A673 (cell line): ENCODE data around the gene ATG2B. TPM values are rescaled to one million over a fixed set of nuclear protein-coding genes. Genes with fewer than 3 reads are reported as not detected.

ENCODE experiments used
- BruUV-seq: library from RNA; stranded (reverse); fragments of 400-500 nt; replicated peaks from 2 replicates; lab custom pipeline; 2021; lab: Mats Ljungman, UMichigan
- CTCF ChIA-PET: fragments of 300-600 bp; sonication (Branson Sonifier 250); formaldehyde crosslinking; loops from one replicate; lab custom pipeline; 2022; ENCODE audit warnings: antibody characterized with exemption; lab: Charles Lee
- POLR2A ChIA-PET: fragments of 300-600 bp; sonication (Branson Sonifier 250); formaldehyde crosslinking; loops from one replicate; lab custom pipeline; 2022; ENCODE audit warnings: antibody characterized with exemption; ENCODE audit not compliant: low non-redundant PET; lab: Charles Lee
- DNase-seq: peaks from one replicate; pipeline ENCODE4 v3.0.0-alpha.2; 2015; ENCODE audit warnings: low spot score
- H3K27ac ChIP-seq: fragments of 200-600 bp; sonication (generic); 2 replicates; pipeline ENCODE4 v1.5.1; 2016; ENCODE audit warnings: mixed run types, low read depth, mild to moderate bottlenecking, mixed read lengths, antibody characterized with exemption, low read length; ENCODE audit not compliant: poor library complexity, severe bottlenecking
- H3K27me3 ChIP-seq: fragments of 200-600 bp; sonication (generic); replicated peaks from 2 replicates; pipeline ENCODE4 v1.6.1; 2017; ENCODE audit warnings: mixed run types, low read depth, mild to moderate bottlenecking, mixed read lengths, antibody characterized with exemption, low read length; ENCODE audit not compliant: insufficient read depth, poor library complexity
- H3K36me3 ChIP-seq: fragments of 200-600 bp; sonication (generic); 2 replicates; pipeline ENCODE4 v1.6.1; 2016; ENCODE audit warnings: mixed run types, mild to moderate bottlenecking, mixed read lengths, antibody characterized with exemption, low read length; ENCODE audit not compliant: insufficient read depth, poor library complexity, severe bottlenecking
- H3K4me1 ChIP-seq: fragments of 200-600 bp; sonication (generic); 2 replicates; pipeline ENCODE4 v1.6.1; 2017; ENCODE audit warnings: mixed run types, mild to moderate bottlenecking, mixed read lengths, antibody characterized with exemption, low read length; ENCODE audit not compliant: insufficient read depth, poor library complexity, severe bottlenecking
- H3K4me3 ChIP-seq: fragments of 200-600 bp; sonication (generic); 2 replicates; pipeline ENCODE4 v1.5.1; 2016; ENCODE audit warnings: low read depth, mixed run types, mild to moderate bottlenecking, mixed read lengths, low read length; ENCODE audit not compliant: poor library complexity, severe bottlenecking
- H3K9me3 ChIP-seq: fragments of 200-600 bp; sonication (generic); 2 replicates; pipeline ENCODE4 v1.6.1; 2016; ENCODE audit warnings: mixed run types, low read depth, mild to moderate bottlenecking, mixed read lengths, antibody characterized with exemption, low read length; ENCODE audit not compliant: poor library complexity, severe bottlenecking
- EZH2 ChIP-seq: fragments of 200-600 bp; sonication (generic); IDR thresholded peaks from 2 replicates; pipeline ENCODE4 v1.6.1; 2017; ENCODE audit warnings: borderline replicate concordance, low read depth, mild to moderate bottlenecking, mixed read lengths, antibody characterized with exemption, low read length; ENCODE audit not compliant: poor library complexity, severe bottlenecking
- intact Hi-C: fragments of 100-400 bp; cut with micrococcal nuclease; formaldehyde crosslinking; loops from one replicate; pipeline ENCODE4 v1.10.0; 2022; ENCODE audit not compliant: unreplicated experiment
- total RNA-seq: library from RNA; stranded (reverse); gene quantifications from 2 replicates; pipeline ENCODE4 v1.2.3, GENCODE V29; 2021
- TF ChIP-seq, protein P1 (sequence below): fragments of 300-800, 200-600 bp; sonication (generic); conservative IDR thresholded peaks from 2 replicates; pipeline ENCODE4 v1.5.1; 2017; ENCODE audit warnings: low read depth, mild to moderate bottlenecking, antibody characterized with exemption, low read length, moderate library complexity, mixed read lengths

The ATG2B gene
- total RNA-seq, 1 experiment from 2014 or later, result 22.7 TPM

DNA sequence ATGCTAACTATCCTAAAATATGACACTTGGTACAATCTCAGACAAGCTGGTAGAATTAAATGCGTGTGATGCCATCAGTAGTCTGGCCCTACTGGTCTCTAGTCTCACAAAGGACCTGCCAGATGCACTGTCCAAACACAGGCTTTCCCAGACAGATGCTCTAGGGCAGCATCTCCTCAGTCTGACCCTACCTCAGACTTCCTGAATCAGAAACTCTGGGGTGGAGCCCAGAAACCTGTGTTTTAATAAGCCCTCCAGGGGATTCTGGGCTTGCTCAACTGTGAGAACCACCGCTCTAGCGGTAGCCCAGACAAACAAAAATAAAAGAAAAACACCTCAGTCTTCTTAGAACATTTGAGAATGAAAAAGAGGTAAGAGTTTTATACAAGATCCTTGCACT is 59.2 kb downstream of the ATG2B start:
- ChIA-PET CTCF (no interaction called here), POLR2A (no interaction called here)
- peaks cover 10% of the 10 kb centered on the region for H3K36me3 ChIP-seq
- H3K4me1 ChIP-seq, result no peaks in the 10 kb centered on the region
- DNase-seq, result no peak
- intact Hi-C loops, result no loop called here
- no peaks in the 10 kb centered on the region for H3K27me3 ChIP-seq
- TF ChIP-seq, protein P1, sequence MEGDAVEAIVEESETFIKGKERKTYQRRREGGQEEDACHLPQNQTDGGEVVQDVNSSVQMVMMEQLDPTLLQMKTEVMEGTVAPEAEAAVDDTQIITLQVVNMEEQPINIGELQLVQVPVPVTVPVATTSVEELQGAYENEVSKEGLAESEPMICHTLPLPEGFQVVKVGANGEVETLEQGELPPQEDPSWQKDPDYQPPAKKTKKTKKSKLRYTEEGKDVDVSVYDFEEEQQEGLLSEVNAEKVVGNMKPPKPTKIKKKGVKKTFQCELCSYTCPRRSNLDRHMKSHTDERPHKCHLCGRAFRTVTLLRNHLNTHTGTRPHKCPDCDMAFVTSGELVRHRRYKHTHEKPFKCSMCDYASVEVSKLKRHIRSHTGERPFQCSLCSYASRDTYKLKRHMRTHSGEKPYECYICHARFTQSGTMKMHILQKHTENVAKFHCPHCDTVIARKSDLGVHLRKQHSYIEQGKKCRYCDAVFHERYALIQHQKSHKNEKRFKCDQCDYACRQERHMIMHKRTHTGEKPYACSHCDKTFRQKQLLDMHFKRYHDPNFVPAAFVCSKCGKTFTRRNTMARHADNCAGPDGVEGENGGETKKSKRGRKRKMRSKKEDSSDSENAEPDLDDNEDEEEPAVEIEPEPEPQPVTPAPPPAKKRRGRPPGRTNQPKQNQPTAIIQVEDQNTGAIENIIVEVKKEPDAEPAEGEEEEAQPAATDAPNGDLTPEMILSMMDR, result no peak
- no peak for TF ChIP-seq EZH2
- H3K4me3 ChIP-seq, result no peak overlapping the region
- BruUV-seq, result no TSS peak
- H3K9me3 ChIP-seq, result no peaks in the 10 kb centered on the region
- H3K27ac ChIP-seq, result no peak overlapping the region

DNA sequence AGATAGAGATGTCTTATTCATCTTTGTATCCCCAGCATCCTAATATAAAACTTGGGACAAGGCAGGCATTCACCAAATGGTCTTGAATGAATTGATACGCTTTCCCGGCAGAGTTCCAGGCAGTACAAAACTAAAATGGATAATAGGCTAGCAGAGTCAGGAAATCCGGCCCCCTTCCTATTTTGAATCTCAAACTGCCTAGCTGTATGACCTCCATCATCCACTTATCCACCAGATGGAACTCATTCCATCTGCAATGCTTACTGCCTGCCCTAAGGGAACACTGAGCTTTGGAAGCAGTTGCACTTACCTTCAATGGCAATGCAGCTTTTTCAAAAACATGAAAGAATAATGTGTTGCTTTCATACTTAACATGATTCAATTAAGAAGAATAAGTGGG is 63.7 kb downstream of the ATG2B start:
- no peaks in the 10 kb centered on the region for H3K9me3 ChIP-seq
- ChIA-PET POLR2A (no interaction called here), CTCF (no interaction called here)
- no peak for DNase-seq
- H3K27me3 ChIP-seq, result no peaks in the 10 kb centered on the region
- no TSS peak for BruUV-seq
- no peak overlapping the region for H3K4me3 ChIP-seq
- H3K4me1 ChIP-seq, result no peaks in the 10 kb centered on the region
- no peak overlapping the region for H3K27ac ChIP-seq
- intact Hi-C loops, result no loop called here
- TF ChIP-seq, protein P1, result no peak
- TF ChIP-seq EZH2, result no peak
- H3K36me3 ChIP-seq, result no peaks in the 10 kb centered on the region

DNA sequence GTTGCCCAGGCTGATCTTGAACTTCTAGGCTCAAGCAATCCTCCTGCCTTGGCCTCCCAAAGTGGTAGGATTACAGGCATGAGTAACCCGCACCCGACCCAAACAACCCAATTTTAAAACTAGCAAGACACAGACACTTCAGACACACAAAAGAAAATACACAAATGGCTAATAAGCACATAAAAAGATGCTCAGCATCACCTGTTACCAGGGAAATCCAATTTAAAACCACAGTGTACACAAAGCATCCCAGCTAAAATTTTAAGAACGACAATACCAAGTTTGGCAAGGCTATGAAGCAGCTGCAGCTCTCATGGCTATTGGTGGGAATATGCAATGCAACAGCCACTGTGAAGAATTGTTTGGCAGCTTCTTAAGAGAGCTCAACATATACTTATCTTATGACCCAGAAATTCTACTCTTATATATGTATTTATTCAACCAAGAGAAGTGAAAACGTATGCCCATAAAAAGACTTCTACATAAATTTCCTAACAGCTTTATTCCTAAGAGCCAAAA is 65.1 kb downstream of the ATG2B start:
- Histone ChIP-seq H3K4me3 (no peak overlapping the region), H3K9me3 (no peaks in the 10 kb centered on the region), H3K36me3 (no peaks in the 10 kb centered on the region), H3K27ac (no peak overlapping the region), H3K4me1 (no peaks in the 10 kb centered on the region), H3K27me3 (no peaks in the 10 kb centered on the region)
- no peak for DNase-seq
- intact Hi-C loops, result loop anchor here (1.0 kb wide), 1 partner anchor 126 kb away; no protein-coding TSS in a partner anchor
- BruUV-seq, result no TSS peak
- ChIA-PET POLR2A (no interaction called here), CTCF (no interaction called here)
- TF ChIP-seq, protein P1, result no peak
- no peak for TF ChIP-seq EZH2
